ENCODE results near the gene C19orf53.

The C19orf53 gene

GRCh38 chr19:13795595-13796300 is 21.5 kb downstream of the C19orf53 start:
- no peaks in the 10 kb centered on the region for H3K36me3 ChIP-seq
- no peaks in the 10 kb centered on the region for H3K9me3 ChIP-seq
- peak overlapping the region; percentile 78 for H3K27ac ChIP-seq
- H3K4me1 ChIP-seq (ENCODE audit: control insufficient read depth in 1 of 2, insufficient read depth in 1 of 2, low read depth in 1 of 2, low read length in 1 of 2), result peaks cover 18 to 20% of the 10 kb centered on the region in 2 experiments
- TF ChIP-seq, protein P1, sequence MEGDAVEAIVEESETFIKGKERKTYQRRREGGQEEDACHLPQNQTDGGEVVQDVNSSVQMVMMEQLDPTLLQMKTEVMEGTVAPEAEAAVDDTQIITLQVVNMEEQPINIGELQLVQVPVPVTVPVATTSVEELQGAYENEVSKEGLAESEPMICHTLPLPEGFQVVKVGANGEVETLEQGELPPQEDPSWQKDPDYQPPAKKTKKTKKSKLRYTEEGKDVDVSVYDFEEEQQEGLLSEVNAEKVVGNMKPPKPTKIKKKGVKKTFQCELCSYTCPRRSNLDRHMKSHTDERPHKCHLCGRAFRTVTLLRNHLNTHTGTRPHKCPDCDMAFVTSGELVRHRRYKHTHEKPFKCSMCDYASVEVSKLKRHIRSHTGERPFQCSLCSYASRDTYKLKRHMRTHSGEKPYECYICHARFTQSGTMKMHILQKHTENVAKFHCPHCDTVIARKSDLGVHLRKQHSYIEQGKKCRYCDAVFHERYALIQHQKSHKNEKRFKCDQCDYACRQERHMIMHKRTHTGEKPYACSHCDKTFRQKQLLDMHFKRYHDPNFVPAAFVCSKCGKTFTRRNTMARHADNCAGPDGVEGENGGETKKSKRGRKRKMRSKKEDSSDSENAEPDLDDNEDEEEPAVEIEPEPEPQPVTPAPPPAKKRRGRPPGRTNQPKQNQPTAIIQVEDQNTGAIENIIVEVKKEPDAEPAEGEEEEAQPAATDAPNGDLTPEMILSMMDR (IDR thresholded peaks at IDR 0.05), result no peak
- peak overlapping the region; percentile 71 to 83 for H3K4me3 ChIP-seq (ENCODE audit: low read depth in 1 of 2, low read length in 1 of 2)
- H3K27me3 ChIP-seq, result no peaks in the 10 kb centered on the region

GRCh38 chr19:13796301-13797057 is 22.2 kb downstream of the C19orf53 start:
- no peaks in the 10 kb centered on the region for H3K27me3 ChIP-seq
- no peaks in the 10 kb centered on the region for H3K9me3 ChIP-seq
- TF ChIP-seq, protein P1 (IDR thresholded peaks at IDR 0.05), result no peak
- no peaks in the 10 kb centered on the region for H3K36me3 ChIP-seq
- H3K4me1 ChIP-seq (ENCODE audit: control insufficient read depth in 1 of 2, insufficient read depth in 1 of 2, low read depth in 1 of 2, low read length in 1 of 2), result peaks cover 18 to 20% of the 10 kb centered on the region in 2 experiments
- peak overlapping the region; percentile 71 to 83 for H3K4me3 ChIP-seq (ENCODE audit: low read depth in 1 of 2, low read length in 1 of 2)
- peak overlapping the region; percentile 36 for H3K27ac ChIP-seq

DNA sequence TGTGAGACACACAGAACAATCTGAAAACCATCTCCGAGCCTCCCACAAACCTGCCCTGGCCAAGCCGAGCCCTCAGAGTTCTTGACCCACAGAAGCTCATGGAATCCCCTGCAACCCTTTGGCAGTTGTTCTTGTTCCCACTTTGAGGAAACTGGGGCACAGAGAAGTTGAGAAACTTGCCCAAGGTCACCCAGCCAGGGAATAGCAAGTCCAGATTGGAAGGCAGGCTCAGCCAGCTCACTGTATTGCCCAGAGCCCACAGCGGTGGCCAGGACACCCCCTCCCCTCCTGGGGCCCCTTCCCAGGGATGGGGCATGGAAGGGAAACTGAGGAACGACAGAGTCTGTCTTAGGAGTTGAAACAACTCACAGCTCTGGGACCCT is 22.8 kb downstream of the C19orf53 start:
- Histone ChIP-seq H3K27ac (peak overlapping the region; percentile 36), H3K4me3 (ENCODE audit: low read depth in 1 of 2, low read length in 1 of 2) (no peak overlapping the region)
- TF ChIP-seq, protein P1 (IDR thresholded peaks at IDR 0.05), result no peak

DNA sequence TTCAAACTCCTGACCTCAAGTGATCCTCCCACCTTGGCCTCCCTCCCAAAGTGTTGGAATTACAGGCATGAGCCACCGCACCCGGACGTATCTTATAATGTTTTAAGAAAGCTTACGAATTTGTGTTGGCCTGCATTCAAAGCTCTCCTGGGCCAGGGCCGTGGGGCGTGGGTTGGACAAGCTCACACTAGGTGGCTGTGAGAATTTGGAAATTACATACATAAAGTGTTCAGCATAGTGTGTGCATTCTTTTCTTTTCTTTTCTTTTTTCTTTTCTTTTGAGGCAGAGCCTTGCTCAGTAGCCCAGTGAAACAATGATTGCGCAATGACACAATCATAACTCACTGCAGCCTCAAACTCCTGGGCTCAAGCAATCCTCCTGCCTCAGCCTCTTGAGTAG is 23.6 kb downstream of the C19orf53 start:
- TF ChIP-seq, protein P1 (IDR thresholded peaks at IDR 0.05), result no peak
- no peak overlapping the region for H3K27ac ChIP-seq
- H3K4me3 ChIP-seq (ENCODE audit: low read depth in 1 of 2, low read length in 1 of 2), result no peak overlapping the region

More for the DNA sequence above, 22.8 kb downstream of the C19orf53 start:
- Histone ChIP-seq H3K36me3 (no peaks in the 10 kb centered on the region), H3K9me3 (no peaks in the 10 kb centered on the region), H3K4me1 (ENCODE audit: control insufficient read depth in 1 of 2, insufficient read depth in 1 of 2, low read depth in 1 of 2, low read length in 1 of 2) (peaks cover 18 to 20% of the 10 kb centered on the region in 2 experiments), H3K27me3 (no peaks in the 10 kb centered on the region)

DNA sequence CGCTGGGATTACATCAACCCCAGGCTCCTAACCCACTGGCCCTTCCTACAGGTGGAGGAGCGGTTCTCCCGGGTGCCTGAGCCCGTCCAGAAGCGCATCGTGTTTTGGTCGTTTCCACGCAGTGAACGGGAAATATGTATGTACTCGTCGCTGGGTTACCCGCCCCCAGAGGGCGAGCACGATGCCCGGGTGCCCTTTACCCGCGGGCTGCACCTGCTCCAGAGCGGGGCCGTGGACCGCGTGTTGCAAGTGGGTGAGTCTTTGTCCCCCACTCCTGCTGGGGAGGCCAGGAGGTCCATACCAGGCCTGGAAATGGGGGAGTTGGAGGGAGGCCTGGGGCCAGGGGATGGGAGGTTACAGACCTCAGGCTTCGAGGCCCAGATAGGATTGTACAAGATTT is 25.4 kb downstream of the C19orf53 start:
- Histone ChIP-seq H3K27me3 (no peaks in the 10 kb centered on the region), H3K4me3 (ENCODE audit: low read depth in 1 of 2, low read length in 1 of 2) (no peak overlapping the region), H3K36me3 (peaks cover under 1% of the 10 kb centered on the region), H3K9me3 (no peaks in the 10 kb centered on the region), H3K4me1 (ENCODE audit: control insufficient read depth in 1 of 2, insufficient read depth in 1 of 2, low read depth in 1 of 2, low read length in 1 of 2) (peaks cover 14 to 16% of the 10 kb centered on the region in 2 experiments), H3K27ac (no peak overlapping the region)
- TF ChIP-seq, protein P1 (IDR thresholded peaks at IDR 0.05), result no peak

More for the DNA sequence above, 23.6 kb downstream of the C19orf53 start:
- Histone ChIP-seq H3K4me1 (ENCODE audit: control insufficient read depth in 1 of 2, insufficient read depth in 1 of 2, low read depth in 1 of 2, low read length in 1 of 2) (peaks cover 18 to 20% of the 10 kb centered on the region in 2 experiments), H3K27me3 (no peaks in the 10 kb centered on the region), H3K36me3 (no peaks in the 10 kb centered on the region), H3K9me3 (no peaks in the 10 kb centered on the region)

Data from neutrophil (primary cell).